ENCODE results near the gene C16orf46.

DNA sequence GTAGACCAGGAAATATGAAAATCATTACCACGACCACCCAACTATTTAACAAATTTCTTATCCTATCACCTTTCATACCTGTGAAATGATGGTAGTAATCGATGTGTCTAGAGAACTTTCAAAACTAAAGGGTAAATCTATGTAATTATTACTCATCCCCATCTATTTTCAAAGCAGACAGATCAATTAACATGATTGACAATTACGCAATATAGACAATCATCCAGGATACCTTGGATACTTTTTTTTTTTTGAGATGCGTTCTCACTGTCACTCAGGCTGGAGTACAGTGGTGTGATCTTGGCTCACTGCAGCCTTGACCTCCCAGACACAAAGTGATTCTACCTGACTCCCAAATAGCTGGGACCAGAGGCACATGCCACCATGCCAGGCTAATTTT is 4.0 kb upstream of the C16orf46 start:
- TF ChIP-seq POLR2A (IDR thresholded peaks at IDR 0.05): no peak
- TF ChIP-seq, protein P1, sequence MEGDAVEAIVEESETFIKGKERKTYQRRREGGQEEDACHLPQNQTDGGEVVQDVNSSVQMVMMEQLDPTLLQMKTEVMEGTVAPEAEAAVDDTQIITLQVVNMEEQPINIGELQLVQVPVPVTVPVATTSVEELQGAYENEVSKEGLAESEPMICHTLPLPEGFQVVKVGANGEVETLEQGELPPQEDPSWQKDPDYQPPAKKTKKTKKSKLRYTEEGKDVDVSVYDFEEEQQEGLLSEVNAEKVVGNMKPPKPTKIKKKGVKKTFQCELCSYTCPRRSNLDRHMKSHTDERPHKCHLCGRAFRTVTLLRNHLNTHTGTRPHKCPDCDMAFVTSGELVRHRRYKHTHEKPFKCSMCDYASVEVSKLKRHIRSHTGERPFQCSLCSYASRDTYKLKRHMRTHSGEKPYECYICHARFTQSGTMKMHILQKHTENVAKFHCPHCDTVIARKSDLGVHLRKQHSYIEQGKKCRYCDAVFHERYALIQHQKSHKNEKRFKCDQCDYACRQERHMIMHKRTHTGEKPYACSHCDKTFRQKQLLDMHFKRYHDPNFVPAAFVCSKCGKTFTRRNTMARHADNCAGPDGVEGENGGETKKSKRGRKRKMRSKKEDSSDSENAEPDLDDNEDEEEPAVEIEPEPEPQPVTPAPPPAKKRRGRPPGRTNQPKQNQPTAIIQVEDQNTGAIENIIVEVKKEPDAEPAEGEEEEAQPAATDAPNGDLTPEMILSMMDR (IDR thresholded peaks at IDR 0.05): no peak
- TF ChIP-seq POLR2AphosphoS5 (IDR thresholded peaks at IDR 0.05): no peak

Data from upper lobe of left lung (tissue), 4 donors.